HG02623 (cell line): ENCODE measurements around the gene TBC1D8.
A peak's percentile ranks its signal among the peaks of the same experiment; 100 is the strongest.

ENCODE experiments used
- ATAC-seq: cut with Tn5 transposase; IDR thresholded peaks from one replicate; pipeline ENCODE4 v1.9.1; 2021; ENCODE audit warnings: moderate library complexity; ENCODE audit not compliant: unreplicated experiment

TBC1D8 gene

GRCh38 chr2:101113441-101114267 lies 37.5 kb downstream of the TBC1D8 start:
- ATAC-seq = no peak

GRCh38 chr2:101112772-101113157 lies 38.4 kb downstream of the TBC1D8 start:
- ATAC-seq = no peak

DNA sequence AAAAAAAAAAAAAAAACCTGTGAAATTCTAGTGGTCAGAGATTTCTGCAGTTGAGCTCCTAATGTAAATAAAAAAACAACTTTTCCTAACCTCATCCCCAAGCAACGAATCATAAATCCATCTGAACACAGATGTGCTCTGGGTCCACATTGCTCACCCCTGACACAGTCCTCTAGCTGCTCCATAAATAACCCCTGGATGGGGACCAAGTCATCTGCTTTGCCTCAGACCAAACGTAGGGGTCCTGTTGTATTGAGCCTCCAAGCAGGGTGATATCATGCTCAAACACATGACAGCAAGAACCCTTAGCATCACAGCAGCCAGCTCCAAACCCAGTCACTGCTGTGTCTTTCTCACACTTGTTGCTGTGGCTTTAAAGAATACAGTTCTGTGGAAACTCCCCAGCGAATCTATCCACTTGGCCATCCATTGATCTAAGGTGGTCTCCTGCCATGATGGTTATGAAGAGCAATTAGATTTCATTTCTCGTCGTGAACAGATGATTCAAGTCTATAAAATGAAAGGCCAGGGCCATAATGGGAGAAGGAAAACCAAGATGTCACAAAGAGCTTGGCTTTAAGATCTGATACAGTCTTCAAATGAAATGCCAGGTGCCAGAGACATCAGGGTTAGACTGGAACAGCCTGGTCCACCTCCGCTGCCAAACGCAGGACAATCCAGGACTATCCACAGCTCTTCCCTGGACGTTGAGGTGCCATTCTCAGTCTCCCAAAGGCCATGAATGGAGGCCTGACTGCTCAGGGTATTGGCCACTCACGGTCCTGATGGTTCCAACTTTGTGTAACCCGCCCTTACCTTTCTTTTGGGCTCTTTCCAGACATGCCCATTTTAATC lies 39.0 kb downstream of the TBC1D8 start:
- no peak for ATAC-seq

GRCh38 chr2:101111262-101111838 lies 39.8 kb downstream of the TBC1D8 start:
- no peak for ATAC-seq

GRCh38 chr2:101109451-101110118 lies 41.6 kb downstream of the TBC1D8 start:
- ATAC-seq = no peak

- ATAC-seq = no peak
These were observed 42.8 kb downstream of the TBC1D8 start for GRCh38 chr2:101108357-101108756.

DNA sequence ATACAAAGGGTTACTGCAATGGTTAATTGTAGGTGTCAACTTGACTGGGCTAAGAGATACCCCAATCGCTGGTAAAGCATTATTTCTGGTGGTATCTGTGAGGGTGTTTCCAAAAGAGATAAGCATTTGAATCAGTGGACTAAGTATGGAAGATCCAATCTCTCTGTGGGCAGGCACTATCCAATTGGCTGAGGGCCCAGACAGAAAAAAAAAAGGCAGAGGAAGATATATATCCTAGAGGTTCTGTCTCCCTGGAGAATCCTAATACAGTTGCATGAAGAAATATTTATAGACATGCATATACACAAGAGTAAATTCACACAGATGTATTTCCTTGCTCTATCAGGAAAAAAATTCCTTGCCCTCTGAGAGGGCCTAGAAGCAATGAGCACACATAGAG lies 43.9 kb downstream of the TBC1D8 start:
- no peak for ATAC-seq

GRCh38 chr2:101106453-101107181 lies 44.6 kb downstream of the TBC1D8 start:
- no peak for ATAC-seq

DNA sequence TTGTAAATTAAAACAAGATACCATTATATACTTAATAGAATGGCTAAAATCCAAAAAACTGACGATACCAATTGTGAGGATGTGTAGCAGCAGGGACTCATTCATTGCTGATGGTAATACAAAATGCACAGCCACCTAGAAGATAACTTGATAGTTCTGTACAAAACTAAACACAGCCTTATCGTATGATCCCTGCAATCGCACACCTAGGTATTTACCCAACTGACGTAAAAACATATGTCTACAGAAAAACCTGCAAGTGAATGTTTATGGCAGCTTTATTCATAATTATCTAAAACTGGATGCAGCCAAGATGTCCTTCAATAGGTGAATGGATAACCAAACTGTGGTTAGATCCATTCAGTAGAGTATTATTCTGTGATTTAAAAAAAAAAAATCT lies 45.5 kb downstream of the TBC1D8 start:
- no peak for ATAC-seq

DNA sequence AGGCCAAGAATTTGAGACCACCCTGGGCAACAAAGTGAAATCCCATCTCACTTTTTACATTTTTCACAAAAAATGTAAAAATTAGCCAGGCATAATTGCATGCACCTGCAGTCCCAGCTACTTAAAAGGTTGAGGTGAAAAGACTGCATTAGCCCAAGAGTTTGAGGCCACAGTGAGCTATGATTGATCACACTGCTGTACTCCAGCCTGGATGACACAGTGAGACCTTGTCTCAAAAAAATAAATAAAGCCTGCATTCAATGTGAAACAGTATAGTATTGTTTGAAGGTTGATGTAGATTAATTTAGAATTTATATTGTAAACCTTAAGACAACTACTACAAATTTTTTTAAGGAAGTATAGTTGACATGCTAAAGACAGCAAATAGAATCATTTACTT lies 53.5 kb downstream of the TBC1D8 start:
- ATAC-seq = no peak

GRCh38 chr2:101096619-101097142 lies 54.5 kb downstream of the TBC1D8 start:
- no peak for ATAC-seq

DNA sequence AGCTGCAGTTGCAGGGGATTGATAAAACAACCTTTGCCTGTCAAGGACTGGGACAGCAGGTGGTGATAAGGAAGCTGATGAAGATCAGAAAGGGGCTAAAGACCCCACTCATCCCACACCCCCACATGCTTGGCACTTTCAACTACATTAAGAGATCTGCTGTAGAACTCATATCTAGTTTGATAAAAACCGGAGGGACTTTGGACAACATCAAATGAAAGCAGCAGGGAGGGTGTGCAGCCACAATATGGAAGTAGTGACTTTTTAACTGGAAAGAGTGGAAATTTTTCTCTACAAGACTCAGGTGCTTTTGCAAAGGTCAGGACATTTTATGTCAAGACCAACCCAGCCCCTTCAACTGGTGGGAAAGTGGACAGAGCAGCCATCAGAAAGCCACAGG lies 56.8 kb downstream of the TBC1D8 start:
- no peak for ATAC-seq

- ATAC-seq = no peak
These were observed 61.0 kb downstream of the TBC1D8 start for GRCh38 chr2:101089942-101090799.

DNA sequence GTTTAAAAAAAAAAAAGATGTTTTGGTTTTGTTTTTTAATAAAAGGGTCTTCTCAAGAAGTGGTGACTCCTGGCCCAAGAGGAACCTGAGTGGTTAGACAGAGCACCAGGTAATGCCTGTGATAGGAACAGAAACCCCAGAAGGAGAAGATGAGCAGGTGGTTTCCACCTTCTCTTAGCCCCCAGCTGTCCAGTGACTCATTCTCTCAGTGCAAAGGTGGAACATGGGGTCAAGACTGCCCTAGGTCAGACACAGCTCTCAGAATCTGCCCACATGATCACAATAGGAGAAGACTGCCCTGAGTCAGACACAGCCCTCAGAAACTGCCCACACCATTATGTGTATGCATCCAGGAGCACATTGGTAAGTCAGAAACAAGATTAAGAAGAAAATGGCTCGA lies 61.8 kb downstream of the TBC1D8 start:
- ATAC-seq = peak; percentile 78

GRCh38 chr2:101087638-101088037 lies 63.5 kb downstream of the TBC1D8 start:
- ATAC-seq = no peak

DNA sequence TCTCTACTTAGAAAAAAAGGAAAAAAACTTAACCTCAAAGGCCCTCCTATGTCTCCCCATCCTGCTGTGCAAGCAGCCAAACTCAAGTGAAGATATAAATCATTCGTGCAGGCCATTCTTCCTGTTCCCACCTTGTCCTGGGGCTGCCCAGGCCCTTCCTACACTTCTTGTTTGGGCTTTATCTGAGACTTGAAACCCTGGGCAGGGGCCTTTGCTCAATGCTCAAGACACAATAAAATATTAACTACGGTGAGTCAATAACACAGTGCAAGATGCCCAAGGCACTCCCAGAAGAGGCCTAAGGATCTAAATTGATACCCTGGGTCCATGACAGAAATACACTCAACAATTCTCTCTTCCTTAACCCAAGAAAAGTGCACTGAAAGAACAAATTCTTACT lies 67.6 kb downstream of the TBC1D8 start:
- ATAC-seq = no peak

GRCh38 chr2:101082998-101083397 lies 68.2 kb downstream of the TBC1D8 start:
- ATAC-seq = no peak

DNA sequence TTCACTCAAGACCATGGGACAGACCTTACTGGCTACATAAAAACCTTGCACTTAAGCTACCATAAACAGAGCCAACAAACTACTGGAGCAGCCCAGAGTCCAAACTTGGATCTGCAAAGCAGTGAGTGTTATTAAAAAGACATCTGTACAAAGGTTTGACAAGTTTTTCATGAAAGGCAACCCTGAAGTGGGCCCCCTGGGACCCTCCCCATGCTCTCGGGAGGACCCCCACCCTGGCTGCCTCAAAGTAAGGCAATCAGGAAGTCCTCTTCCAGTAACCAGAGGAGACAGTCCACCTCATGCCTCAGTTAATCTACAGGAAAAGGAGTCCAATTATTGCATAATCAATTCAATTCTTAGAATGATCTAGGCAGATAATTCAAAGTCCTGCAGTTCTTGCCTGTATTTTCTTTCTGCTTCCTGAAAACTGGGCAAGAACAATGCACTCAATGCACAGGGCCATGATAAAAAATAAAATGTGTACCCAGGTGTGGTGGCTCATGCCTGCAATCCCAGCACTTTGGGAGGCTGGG lies 69.7 kb downstream of the TBC1D8 start:
- no peak for ATAC-seq
